ENCODE data around the gene RBM17.

RBM17 gene

DNA sequence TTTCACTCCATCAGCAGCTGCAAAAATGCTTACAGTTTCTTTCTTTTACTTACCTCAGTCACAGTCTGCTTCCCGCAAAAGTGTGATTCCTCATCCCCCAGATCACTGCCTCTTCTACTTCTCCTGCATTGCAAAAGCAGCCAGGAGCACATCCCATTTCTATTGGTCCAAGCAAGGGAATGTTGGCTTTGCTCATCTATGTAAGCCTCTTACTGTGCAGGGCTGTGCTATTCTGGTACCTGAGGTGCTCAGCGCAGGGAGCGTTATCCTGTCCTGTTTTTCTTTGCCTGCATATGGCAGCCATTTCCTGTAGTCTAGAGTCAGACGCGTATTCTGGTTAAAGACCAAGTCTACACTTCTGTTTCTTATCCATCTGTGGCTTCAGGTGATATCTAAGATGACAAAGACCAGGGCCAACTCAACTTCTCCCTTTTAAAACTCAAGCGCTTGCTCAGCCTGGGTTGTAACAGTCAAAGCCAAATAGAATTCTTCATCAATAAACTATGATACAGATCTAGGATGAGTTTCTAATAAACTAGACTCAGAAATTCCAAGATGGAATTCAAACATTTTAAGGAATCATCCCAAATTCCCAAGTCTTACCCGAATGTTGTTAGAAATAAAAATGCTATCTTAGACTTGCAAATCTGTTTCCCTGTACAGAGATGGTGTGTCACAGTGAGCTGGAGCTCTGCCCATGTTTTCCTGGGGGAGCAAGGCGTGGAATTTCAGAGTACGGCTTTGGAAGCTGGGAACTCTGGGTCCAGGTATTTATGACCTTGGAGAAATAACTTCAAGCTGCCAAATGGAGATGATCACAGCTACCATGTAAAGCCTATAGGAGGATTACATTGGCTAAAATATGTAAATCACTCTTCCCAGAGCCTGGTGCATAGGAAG lies 6.1 kb upstream of the RBM17 start:
- Histone ChIP-seq H2BK12ac (ENCODE audit: low read length) (no peak overlapping the region), H4K8ac (ENCODE audit: low read depth, low read length) (no peak overlapping the region), H2BK15ac (ENCODE audit: low read length) (no peak overlapping the region), H3K4ac (ENCODE audit: low read length) (no peak overlapping the region), H3K27me3 (ENCODE audit: control insufficient read depth in 3 of 3, insufficient read depth in 3 of 3, low read depth in 1 of 3, low read length in 3 of 3) (peaks cover 0 to 19% (median 0%) of the 10 kb centered on the region in 3 experiments), H2AK5ac (ENCODE audit: low read depth, low read length) (no peak overlapping the region), H3K36me3 (replicated peaks in 1 of 2; ENCODE audit: control insufficient read depth in 2 of 2, insufficient read depth in 2 of 2, low read length in 2 of 2) (no peaks in the 10 kb centered on the region), H4K91ac (ENCODE audit: low read depth, low read length, poor library complexity) (no peak overlapping the region), H3K9me3 (replicated peaks in 1 of 2; ENCODE audit: control insufficient read depth in 2 of 2, insufficient read depth in 1 of 2, low read depth in 1 of 2, low read length in 2 of 2) (no peaks in the 10 kb centered on the region), H3K14ac (ENCODE audit: low read length) (no peak overlapping the region), H3K18ac (ENCODE audit: low read length) (no peak overlapping the region), H3K27ac (replicated peaks; ENCODE audit: low read length) (no peak overlapping the region), H3K9ac (ENCODE audit: low read depth, low read length, poor library complexity) (no peak overlapping the region), H3K23ac (ENCODE audit: low read depth, low read length, poor library complexity) (no peak overlapping the region), H2BK5ac (ENCODE audit: low read length) (no peak overlapping the region), H3K4me3 (ENCODE audit: low read length in 2 of 2) (no peak overlapping the region), H3K4me2 (ENCODE audit: insufficient read depth, low read length, poor library complexity, severe bottlenecking) (no peak overlapping the region), H3K79me1 (ENCODE audit: low read depth, low read length) (no peaks in the 10 kb centered on the region), H2BK120ac (ENCODE audit: low read depth, low read length) (no peak overlapping the region), H2AFZ (ENCODE audit: low read length) (no peak overlapping the region), H3K4me1 (ENCODE audit: control insufficient read depth in 2 of 2, insufficient read depth in 1 of 2, low read depth in 1 of 2, low read length in 2 of 2) (peaks cover 0 to 1% of the 10 kb centered on the region in 2 donors)
- DNase-seq (ENCODE audit: low spot score), result no peak
- WGBS, 2 donors (ENCODE audit: extremely low coverage in 2 of 2, insufficient read length in 2 of 2, insufficient replicate concordance in 1 of 2), result no CpG with 5 or more reads among the region's 9 CpGs

DNA sequence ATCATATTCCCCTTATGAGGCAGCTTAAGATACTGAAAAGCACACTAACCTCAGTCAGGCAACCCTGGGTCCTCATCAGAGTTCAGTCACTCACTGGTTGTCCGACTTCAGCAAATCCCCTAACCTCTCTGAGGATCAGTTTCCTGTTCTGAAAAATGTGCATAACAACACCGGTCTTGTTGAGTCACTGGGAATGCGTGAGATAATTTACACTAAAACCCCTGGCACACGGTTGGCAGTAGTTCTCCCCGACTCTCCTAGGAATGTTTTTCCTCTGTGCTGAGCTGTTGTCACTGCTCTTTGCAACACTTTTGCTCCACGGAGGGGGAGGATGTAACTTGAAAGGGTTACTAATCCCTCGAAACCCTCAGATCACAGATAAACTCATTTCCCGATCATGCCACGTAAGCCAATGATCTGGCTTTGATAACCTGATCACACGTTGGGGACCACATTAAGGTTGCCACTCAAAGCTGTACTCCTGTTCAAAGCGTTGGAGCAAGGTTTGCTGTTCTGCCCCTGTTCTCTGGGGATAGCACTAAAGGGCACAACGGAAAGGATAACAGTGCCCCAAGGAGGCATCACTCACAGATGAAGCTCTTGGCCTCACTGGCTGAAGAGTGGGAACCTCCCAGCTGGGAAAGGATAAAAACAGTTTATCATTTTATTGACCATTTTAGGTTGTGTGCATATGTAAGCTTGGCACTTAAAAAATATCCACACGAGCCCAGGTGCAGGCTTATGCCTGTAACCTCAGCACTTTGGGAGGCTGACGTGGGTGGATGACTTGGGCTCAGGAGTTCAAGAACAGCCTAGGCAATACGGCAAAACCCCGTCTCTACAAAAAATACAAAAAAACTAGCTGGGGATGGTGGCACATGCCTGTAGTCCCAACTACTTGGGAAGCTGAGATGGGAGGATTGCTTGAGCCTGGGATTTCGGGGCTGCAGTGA lies 5.0 kb upstream of the RBM17 start:
- Histone ChIP-seq H3K27me3 (ENCODE audit: control insufficient read depth in 3 of 3, insufficient read depth in 3 of 3, low read depth in 1 of 3, low read length in 3 of 3) (peaks cover 0 to 19% (median 0%) of the 10 kb centered on the region in 3 experiments), H3K79me1 (ENCODE audit: low read depth, low read length) (no peaks in the 10 kb centered on the region), H2AK5ac (ENCODE audit: low read depth, low read length) (no peak overlapping the region), H2BK15ac (ENCODE audit: low read length) (no peak overlapping the region), H3K4ac (ENCODE audit: low read length) (no peak overlapping the region), H3K9me3 (replicated peaks in 1 of 2; ENCODE audit: control insufficient read depth in 2 of 2, insufficient read depth in 1 of 2, low read depth in 1 of 2, low read length in 2 of 2) (no peaks in the 10 kb centered on the region), H4K91ac (ENCODE audit: low read depth, low read length, poor library complexity) (no peak overlapping the region), H2BK120ac (ENCODE audit: low read depth, low read length) (no peak overlapping the region), H4K8ac (ENCODE audit: low read depth, low read length) (no peak overlapping the region), H2AFZ (ENCODE audit: low read length) (peak overlapping the region; percentile 46), H3K9ac (ENCODE audit: low read depth, low read length, poor library complexity) (no peak overlapping the region), H3K4me2 (ENCODE audit: insufficient read depth, low read length, poor library complexity, severe bottlenecking) (no peak overlapping the region), H3K4me1 (ENCODE audit: control insufficient read depth in 2 of 2, insufficient read depth in 1 of 2, low read depth in 1 of 2, low read length in 2 of 2) (peaks cover 0 to 1% of the 10 kb centered on the region in 2 donors), H3K36me3 (replicated peaks in 1 of 2; ENCODE audit: control insufficient read depth in 2 of 2, insufficient read depth in 2 of 2, low read length in 2 of 2) (no peaks in the 10 kb centered on the region), H3K14ac (ENCODE audit: low read length) (no peak overlapping the region), H3K4me3 (ENCODE audit: low read length in 2 of 2) (no peak overlapping the region), H3K27ac (replicated peaks; ENCODE audit: low read length) (no peak overlapping the region), H2BK12ac (ENCODE audit: low read length) (no peak overlapping the region), H3K18ac (ENCODE audit: low read length) (no peak overlapping the region), H2BK5ac (ENCODE audit: low read length) (no peak overlapping the region), H3K23ac (ENCODE audit: low read depth, low read length, poor library complexity) (no peak overlapping the region)
- DNase-seq (ENCODE audit: low spot score), result no peak
- WGBS, 2 donors (ENCODE audit: extremely low coverage in 2 of 2, insufficient read length in 2 of 2, insufficient replicate concordance in 1 of 2), result no CpG with 5 or more reads among the region's 17 CpGs

DNA sequence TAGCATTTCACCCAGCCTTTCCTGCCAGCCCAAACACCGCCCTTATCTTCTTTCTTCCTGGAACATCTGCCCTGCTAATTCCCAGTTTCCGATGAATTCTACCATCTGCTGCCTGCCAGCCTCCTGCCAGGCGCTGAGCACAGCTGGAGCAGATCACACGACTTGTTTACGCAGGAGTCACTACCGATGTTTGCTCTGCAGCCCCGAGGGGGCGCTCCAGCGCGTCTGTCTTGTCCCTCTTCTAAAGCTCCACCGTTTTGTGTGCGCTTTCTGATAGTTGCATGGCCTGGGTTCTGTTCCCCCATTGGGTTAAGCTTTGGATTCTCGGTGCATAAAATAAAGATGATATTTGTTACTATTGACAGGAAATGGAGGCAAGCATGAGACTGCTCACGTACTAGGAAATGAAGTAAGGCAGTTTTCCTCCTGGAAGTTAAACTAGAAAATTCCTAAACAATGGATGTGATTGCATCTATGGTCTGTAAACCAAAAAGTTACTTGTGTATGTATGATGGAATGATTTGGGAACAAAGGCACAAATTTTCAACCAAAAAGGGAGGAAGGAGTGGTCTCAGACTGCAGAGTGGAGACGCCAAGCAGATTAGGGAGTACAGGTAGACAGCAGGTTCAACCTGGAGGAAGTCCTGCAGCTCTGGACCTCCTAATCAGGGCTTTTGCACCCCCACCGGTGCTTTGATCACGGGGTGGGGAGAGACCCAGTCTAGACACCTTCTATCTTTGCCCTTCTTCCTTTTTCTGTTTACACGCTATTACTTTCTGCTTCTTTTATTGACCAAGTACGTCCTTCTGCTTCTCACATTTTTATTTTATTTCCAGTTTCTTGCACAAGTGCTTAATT lies 2.2 kb upstream of the RBM17 start:
- WGBS, 2 donors (ENCODE audit: extremely low coverage in 2 of 2, insufficient read length in 2 of 2, insufficient replicate concordance in 1 of 2), result no CpG with 5 or more reads among the region's 19 CpGs
- Histone ChIP-seq H2AFZ (ENCODE audit: low read length) (peak overlapping the region; percentile 67), H3K27me3 (ENCODE audit: control insufficient read depth in 3 of 3, insufficient read depth in 3 of 3, low read depth in 1 of 3, low read length in 3 of 3) (peaks cover 0 to 19% (median 0%) of the 10 kb centered on the region in 3 experiments), H2AK5ac (ENCODE audit: low read depth, low read length) (no peak overlapping the region), H3K4me3 (ENCODE audit: low read length in 2 of 2) (no peak overlapping the region), H3K14ac (ENCODE audit: low read length) (no peak overlapping the region), H2BK12ac (ENCODE audit: low read length) (no peak overlapping the region), H4K8ac (ENCODE audit: low read depth, low read length) (no peak overlapping the region), H3K9ac (ENCODE audit: low read depth, low read length, poor library complexity) (no peak overlapping the region), H2BK15ac (ENCODE audit: low read length) (no peak overlapping the region), H2BK5ac (ENCODE audit: low read length) (no peak overlapping the region), H3K79me1 (ENCODE audit: low read depth, low read length) (peaks cover 7% of the 10 kb centered on the region), H3K4ac (ENCODE audit: low read length) (no peak overlapping the region), H2BK120ac (ENCODE audit: low read depth, low read length) (no peak overlapping the region), H4K91ac (ENCODE audit: low read depth, low read length, poor library complexity) (no peak overlapping the region), H3K18ac (ENCODE audit: low read length) (no peak overlapping the region), H3K4me2 (ENCODE audit: insufficient read depth, low read length, poor library complexity, severe bottlenecking) (no peak overlapping the region), H3K9me3 (replicated peaks in 1 of 2; ENCODE audit: control insufficient read depth in 2 of 2, insufficient read depth in 1 of 2, low read depth in 1 of 2, low read length in 2 of 2) (no peaks in the 10 kb centered on the region), H3K23ac (ENCODE audit: low read depth, low read length, poor library complexity) (no peak overlapping the region), H3K27ac (replicated peaks; ENCODE audit: low read length) (no peak overlapping the region), H3K4me1 (ENCODE audit: control insufficient read depth in 2 of 2, insufficient read depth in 1 of 2, low read depth in 1 of 2, low read length in 2 of 2) (peaks cover 3 to 5% of the 10 kb centered on the region in 2 donors), H3K36me3 (replicated peaks in 1 of 2; ENCODE audit: control insufficient read depth in 2 of 2, insufficient read depth in 2 of 2, low read length in 2 of 2) (peaks cover 0 to 4% of the 10 kb centered on the region in 2 donors)
- peak; percentile 62 for DNase-seq (ENCODE audit: low spot score)

Data from neuronal stem cell (in vitro differentiated cells).